Fibroblast of peridontal ligament (primary cell): ENCODE data around the gene SULF2.

ENCODE experiments used
- DNase-seq: peaks from one replicate; pipeline ENCODE4 v3.0.0-alpha.2; 2010; ENCODE audit errors: extremely low read depth

SULF2 gene

DNA sequence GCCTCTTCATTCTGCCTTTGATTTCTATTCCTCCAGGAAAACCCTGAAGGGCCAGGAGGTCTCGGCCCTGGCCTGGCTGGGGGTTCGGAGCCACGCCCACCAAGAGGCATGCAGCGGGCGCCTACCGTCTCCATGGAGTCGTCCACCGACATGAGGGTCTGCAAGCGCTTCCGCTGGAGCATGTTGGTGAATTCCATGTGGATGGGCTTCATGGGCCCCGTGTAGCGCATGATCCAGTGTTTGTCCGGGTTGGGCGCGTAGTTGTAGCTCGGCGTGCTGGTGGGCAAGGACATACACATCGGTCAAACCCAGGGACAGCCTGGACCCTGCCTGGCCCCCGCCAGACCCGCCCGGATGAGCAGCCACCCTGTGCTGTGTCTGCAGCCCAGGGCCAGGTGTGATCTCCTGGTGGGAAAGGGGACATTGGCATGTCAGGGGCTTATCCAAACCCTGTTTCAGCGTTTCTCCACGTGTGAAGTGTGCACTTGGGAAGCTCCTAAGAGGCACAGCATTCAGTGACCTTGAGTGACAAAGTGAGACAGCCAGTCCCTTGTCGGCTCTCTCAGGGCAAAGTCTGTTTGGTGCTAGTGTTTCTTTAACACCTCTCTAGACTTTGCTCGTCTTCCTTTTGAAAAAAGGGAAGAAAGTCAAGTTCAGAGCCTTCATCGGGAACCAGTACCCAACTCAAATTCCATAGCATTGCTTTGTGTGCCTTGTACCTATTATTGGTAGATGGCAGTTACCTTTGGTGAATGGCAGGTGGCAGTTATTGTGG lies 100.8 kb downstream of the SULF2 start:
- DNase-seq, result no peak

DNA sequence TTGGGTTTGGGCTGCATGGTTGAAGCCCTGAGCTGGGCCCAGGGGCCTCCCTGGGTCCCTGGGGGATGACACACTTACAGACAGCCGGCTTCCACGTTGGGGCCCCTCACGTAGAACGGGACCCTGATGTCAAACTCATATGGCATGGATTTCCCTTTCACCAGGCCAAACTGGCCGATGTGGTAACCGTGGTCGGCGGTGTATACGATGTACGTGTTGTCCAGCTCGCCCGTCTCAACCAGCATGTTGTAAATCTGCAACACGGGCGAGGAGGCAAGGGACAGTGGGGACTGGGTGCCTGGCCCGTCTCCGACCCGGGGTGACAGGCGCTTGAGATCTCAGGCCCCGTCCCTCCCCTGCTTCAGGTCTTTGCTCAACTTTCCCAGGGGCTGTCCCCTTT lies 102.4 kb downstream of the SULF2 start:
- no peak for DNase-seq

DNA sequence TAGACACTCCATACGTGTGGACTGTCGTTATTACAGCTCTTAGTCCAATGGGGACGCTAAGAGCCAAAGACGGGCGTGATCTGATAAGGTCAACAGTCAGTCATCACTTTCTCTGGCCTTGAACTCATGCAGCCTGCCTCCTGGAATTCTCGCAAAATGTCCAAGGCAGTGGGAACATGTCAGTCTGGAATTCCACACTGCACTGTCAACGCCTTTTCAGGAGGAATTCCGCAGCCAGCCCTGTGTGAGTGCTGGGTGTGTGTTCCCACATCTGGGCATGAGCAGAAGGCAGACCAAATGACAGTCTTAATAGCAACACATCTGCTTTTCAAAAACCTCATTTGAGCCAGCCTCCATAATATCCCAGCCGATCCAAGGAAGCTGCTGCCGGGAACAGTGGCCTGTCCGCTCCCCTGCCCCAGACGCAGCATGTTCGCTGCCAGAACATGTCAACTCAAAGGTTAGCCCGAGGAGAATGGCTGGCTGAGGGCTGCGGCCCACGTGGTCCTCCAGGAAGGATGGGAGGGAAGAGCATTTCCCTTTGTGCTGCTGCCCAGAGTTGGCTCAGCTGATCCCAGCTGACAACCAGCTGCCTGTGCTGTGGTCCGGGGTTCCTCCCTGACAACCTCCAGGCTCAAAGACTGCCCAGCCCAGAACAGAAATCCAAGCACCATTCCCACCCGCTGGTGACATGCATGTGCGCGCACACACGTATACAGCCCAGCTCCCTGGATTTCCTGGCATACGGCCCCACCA lies 103.1 kb downstream of the SULF2 start:
- no peak for DNase-seq

DNA sequence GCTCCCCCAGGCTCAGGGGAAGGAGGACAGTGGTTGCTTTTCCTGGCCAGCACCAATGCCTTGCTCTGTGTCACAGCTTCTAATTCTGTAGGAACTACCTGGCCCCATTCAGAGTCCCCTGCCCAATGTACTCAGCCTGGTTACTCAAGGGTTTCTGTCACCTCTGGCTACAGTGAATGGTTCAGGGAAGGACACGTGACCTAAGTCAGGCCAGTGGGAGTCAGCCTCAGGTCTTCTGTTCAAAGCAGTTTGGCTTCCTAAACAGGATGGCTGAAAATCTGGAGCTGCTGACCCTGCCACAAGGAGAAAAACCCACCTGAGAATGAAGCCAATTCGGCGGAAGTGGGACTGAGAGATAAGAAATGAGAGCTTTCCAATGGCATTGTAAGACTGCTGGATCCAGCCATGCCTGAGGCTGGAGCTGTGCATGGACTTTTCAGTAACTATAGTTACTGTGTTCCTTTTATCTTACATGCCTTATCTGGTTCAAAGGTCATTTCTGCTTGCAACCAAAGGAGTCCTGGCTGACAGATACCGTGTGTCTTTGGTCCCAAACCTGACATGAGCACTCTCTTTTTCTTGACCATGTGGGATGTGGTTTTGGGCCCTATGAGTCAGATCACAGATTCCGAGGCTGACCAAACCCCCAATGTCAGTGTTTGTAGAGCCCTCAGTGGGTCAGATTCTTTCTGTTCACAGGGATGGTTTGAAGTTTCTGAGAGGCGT lies 104.3 kb downstream of the SULF2 start:
- no peak for DNase-seq

DNA sequence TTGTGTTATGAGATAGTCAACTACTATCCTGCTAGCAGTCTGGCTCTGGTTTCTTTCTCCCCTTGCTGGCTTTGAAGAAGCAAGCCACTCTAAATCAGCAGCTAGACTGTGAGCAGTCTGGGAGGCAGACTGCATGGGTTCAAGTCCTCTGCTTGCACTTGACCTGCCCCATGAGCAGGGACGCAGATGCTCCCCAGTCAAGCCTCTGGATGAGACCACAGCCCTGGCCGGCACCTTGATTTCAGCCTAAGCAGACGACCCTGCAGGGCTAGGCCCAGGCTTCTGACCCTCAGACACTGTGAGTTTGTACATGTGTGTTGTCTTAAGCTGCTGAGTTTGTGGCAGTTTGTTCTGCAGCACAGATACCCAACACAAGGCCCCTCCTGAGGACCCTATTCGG lies 105.8 kb downstream of the SULF2 start:
- DNase-seq, result no peak

DNA sequence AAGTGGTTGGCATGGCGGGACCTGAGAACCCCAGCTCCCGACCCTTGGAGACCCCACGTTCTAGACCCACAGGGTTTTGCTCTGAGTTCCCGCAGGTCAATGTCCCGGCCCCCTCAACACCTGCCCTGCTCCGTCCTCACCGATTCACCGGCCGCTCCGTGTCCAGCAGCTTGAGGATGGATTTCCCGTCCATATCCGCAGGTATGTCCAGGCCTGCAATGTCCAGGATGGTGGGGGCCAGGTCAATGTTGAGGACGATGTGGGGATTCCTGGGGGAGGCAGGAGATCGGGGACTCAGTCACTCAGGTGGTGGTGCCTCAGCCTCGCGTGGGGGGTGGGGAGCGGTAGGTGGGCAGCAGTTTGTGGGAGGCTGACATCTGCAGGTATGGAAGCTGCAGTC lies 106.7 kb downstream of the SULF2 start:
- no peak for DNase-seq

DNA sequence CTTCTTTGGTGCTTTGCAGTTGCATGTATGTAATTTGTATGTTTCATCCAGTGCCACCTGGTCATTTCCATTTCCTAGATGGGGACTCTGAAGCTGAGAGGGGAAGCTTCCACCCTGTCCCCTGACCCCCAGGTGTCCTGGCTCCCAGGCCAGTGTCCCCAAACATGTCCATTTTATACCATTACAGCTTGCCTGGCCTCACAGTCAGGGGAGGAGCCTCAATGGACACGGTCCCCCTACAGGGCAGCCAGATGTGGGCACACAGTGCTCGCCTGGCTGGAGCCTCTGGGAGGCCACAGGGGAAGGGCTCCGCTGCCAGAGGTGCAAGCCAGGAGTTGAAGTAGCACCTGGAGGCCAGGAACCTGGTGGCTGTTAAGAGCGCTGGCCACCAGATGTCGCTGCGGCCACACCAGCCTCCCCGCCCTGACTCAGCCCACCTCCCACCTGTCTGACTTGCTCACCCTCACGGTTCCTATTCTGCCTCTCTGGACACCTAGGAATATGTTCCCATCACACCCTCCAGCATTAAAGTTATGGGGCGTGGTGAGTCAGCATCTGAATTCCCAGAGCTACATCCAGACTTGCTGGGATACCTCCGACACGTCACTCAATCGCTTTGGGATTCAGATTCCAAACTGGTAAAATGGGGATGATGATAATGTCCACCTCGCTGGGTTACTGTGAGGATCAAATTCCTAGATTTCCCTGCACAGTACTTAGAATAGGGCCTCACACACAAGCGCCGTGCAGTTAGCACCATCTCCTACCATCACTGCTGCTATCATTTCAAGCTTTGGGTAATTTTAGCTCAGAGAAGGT lies 107.4 kb downstream of the SULF2 start:
- DNase-seq, result no peak

DNA sequence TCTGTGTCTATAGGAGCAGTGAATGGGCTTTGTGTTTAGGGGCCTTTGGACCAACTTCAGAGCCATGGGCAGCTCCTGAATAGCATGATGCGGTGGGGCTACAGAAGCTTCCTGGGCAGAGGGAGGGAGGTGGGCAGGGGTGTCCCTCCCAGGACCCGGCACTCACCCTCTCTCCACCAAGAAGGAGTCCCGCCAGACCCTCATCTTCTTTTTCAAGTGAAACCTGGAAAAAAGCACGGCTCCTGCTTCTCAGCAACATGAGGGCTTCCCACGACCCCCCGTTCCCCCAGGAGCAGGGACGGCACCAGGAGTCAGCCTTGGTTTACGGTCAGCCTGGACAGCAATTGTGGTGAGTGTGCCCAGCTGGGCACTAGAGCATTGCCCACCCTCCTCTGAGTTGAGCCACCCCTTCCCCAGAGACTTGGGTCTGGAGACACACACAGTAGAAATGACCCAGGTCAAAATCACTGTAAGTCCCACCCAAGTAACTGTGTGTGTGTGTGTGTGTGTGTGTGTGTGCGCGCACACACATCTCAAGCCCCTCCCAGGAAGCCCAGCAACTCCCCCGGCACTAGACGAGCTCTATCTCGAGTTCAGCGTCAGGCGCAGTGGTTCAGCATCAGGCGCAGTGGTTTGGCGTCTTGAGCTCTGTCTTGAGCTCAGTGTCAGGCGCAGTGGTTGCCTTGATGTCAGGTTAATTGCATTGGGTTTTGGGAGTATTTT lies 108.2 kb downstream of the SULF2 start:
- no peak for DNase-seq

DNA sequence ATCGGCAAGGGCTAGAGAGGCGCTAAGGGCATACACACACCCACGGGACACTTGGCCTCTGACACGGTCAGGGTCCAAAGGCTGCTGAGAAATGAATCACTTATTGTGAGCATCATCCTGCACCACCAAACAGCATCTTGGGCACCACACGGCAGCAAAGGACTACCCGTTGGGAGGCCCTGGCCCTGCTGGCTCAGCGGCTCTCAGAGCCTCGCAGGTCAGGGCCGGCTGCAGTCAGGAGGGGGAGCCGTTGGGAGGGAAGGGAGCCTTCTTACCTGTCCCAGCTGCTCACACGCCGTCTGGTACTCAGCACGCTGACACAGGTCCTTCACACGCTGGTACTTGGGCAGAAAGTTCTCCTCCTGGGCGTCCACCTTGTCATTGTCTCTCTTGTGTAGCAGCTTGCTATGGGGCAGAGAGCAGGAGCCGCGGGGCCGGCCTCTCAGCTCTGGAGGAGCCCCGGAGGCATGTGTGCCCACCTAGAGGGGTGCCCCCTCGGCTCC lies 109.0 kb downstream of the SULF2 start:
- DNase-seq, result no peak

DNA sequence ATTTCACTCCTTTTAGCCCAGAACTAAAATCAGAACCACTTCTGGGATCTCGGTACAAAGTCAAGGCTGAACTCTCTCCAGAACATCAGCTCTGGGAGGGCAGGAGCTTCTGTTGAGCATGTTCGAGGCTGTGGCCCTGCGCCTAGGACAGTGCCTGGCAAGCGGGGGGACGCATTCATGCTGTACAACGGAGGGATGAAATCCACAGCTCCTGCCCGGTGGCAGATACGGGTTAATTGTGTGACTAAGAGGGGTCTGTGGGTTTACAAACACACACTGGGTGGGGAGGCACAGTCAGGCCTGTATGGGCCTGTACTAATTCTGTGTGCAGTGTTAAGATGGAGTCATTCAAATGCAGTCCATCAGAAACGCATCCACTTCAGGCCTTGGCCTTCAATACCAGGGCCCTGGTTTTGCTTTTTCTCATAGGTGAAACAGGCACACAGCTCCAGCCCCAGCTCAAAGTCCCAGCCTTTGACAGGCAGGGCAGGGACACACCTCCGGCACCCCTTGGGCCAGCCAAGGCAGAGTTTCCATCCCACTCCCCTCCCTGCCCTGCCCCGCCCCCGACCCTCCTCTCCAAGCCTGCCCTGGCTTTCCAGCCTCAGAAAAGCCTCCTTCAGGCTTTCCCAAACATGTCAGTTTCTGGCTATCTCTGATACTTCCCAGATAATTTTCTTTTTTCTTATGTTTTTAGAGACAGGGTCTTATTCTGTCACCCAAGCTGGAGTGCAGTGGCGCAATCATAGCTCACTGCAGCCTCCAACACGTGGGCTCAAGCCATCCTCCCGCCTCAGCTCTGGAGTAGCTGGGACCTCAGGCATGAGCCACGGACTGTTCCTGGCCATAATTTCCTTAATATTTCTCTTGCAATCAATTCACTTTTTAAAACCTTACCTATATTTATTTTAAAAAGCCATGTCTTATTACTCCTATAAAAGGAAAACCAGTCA lies 109.8 kb downstream of the SULF2 start:
- no peak for DNase-seq

DNA sequence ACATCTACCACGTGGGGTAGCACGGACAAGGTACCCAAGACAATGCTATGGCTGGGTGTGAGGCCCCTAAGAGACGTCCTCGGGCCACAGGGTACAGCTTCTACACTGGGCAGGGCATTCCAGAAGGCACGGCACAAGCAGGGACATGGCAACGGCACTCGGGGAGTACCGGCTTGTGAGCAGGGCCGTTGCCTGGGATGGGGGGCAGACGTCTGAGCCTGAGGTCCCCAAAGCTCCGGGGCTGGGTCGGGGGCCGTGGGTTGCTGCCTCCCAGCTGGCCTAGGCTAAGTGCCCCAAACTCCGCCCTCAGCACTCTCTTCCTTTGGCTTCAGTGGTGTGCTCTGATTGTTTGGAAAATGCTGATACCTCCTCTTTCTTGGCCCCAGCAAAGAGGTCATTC lies 110.6 kb downstream of the SULF2 start:
- DNase-seq, result no peak

DNA sequence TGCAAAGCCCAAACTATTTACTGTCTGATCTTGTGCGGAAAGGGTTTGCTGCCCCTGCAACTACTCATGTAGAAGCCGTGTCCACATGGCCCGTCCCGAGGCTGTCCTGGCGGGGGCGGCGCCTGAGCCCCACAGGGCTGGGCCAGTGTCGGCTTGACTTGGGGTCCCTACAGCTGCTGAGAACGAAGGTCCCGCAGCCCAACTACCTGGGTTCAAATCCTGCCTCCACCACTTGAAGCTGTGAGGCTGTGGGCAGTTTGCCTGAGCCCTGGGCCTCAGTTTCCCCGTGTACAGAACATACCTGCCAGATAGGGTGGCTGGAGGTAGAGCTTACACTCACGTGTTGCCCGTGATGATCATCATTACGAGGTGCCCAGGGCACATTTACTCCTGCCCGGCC lies 111.1 kb downstream of the SULF2 start:
- no peak for DNase-seq

DNA sequence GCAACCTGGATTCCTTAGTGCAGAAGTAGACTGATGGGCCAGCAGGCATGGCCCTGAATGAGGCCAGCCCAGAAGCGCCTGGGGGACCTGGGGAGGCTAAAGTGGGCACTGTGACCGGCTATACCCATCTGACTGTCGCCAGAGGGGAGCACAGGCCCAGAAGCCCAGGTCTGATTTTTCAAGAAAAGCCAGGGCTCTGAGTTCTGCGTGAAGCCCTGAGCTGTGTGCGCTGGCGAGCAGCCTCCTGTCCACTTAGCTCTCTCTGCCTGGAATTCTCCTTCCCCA lies 111.7 kb downstream of the SULF2 start:
- DNase-seq, result no peak

DNA sequence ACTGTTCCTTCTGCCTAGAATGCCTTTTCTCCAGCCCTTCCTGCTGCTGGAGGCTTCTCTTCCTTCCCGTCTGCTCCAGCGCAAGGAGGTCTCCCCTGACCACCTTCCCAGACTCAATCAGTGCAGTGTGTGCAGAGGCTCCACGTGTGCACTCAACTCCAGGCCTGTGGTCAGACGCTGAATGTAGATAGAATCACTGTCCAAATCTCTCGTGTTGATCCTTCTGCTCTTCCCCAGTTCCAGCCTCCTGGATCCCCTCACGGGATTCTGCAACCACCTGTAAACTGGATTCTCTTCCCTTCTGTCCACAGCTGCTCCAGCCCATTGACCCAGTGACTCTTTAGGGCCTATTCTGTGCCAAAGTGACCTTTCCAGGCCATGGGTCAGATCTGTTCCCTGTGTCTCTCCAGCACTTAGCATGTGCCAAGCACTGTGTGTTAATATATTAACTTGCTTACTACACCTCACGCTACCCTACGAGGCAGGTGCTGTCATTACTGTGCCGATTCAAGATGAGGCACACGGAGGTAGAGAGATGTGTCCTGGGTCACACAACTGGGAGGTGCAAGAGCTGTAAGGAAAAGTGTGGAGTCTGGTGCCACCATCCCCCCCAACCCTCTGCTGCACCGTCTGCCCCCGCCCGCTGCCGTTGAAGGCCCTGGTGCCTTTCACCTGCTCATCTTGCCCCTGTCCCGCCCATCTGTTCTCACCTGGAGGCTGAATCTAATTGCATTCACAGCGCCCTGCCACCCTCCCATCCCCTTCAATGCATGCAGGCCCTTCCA lies 112.2 kb downstream of the SULF2 start:
- DNase-seq, result no peak

DNA sequence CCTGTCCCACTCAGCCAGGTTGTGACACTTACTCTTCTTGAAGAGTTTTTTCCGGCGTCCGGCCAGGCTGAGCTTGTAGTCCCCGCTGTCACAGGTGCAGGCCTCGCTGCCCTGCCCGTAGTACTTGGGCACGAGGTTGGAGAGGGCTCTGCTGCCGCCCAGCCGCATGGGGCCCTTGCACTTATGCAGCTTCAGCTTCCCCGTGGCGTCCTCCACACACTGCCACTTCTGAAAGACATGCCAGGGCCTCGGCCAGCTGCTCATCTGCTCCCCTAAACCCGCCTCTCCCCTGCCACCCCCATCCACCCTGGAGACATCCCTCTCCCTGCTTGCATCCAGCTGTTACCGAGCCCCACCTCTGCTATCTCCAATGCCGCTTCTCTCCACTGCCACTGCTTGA lies 113.1 kb downstream of the SULF2 start:
- no peak for DNase-seq

DNA sequence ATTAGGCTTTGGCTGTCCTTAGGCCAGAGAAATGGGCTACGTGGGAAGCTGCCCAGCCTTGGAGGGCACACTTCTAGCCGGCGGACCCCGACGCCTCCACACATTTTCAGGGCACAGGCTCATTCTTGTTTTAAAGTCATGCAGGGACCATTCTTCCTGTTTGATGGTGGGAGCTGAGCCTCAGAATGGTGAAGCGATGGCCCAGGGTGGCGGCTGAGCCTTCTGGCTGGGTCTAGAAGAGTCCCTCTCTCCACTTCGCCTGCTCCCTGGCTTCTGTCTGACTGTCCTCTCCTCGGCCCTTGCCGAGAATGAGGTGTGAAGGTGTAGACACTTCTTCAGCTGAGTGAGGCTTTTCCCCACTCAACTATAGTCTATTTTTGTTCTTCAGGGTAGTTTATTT lies 114.4 kb downstream of the SULF2 start:
- no peak for DNase-seq

DNA sequence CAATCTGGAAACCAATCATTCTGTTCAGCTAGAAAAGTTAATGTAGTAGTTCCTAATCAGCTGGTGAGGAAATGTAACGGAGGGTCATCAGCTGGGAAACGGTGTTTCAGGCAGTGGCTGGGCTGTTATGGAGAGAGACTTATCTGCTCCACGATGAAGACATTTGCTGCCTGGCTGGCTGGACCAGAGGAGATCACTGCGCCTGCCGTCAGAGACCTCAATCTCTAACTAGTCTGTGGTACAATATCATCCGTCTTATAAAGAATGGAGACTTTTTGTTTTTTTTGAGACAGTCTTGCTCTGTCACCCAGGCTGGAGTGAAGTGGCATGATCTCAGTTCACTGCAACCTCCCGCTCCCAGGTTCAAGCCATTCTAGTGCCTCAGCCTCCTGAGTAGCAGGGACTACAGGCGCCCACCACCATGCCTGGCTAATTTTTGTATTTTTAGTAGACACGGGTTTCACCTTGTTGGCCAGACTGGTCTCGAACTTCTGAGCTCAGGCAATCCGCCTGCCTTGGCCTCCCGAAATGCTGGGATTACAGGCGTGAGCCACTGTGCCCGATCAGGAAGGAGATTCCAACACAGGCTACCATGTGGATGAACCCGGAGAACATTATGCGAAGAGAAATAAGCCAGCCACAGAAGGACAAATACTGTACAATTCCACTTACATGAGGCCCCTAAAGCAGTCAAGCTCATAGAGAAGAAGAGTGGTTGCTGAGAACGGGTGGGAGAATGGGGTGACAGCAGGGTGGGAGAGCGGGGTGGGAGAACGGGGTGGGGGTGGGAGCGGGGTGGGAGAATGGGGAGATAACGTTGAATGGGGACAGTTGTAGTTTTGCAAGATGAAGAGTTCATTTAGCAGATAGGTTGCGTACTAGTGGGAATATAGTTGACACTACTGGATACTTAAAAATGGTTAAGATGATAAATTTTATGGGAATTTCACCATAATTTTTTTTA lies 115.1 kb downstream of the SULF2 start:
- no peak for DNase-seq

DNA sequence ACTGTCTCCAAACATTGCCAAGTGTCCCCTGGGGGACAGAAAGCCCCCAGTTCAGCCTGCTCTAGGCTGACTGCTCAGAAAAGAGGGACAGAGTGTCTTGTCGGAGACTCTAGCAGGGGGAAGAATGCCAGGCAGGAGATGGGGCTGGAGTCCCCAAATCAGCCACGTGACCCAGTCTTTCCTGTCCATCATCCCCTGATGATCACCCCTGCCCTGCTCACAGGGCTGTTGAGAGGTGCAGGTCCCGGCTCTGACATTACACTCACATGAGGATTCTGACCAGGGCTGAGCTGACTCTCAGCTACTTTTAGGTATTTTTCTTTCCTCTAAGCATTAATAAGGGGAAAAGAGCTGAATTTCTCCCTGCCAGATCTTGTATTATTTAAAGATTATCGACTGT lies 115.8 kb downstream of the SULF2 start:
- DNase-seq, result no peak
